A673 (cell line): ENCODE data around the gene GALNT14. TPM values are rescaled to one million over a fixed set of nuclear protein-coding genes. Genes with fewer than 3 reads are reported as not detected.

Source experiments
- BruUV-seq: library from RNA; stranded (reverse); fragments of 400-500 nt; replicated peaks from 2 replicates; lab custom pipeline; 2021; lab: Mats Ljungman, UMichigan
- CTCF ChIA-PET: fragments of 300-600 bp; sonication (Branson Sonifier 250); formaldehyde crosslinking; loops from one replicate; lab custom pipeline; 2022; ENCODE audit warnings: antibody characterized with exemption; lab: Charles Lee
- POLR2A ChIA-PET: fragments of 300-600 bp; sonication (Branson Sonifier 250); formaldehyde crosslinking; loops from one replicate; lab custom pipeline; 2022; ENCODE audit warnings: antibody characterized with exemption; ENCODE audit not compliant: low non-redundant PET; lab: Charles Lee
- DNase-seq: peaks from one replicate; pipeline ENCODE4 v3.0.0-alpha.2; 2015; ENCODE audit warnings: low spot score
- H3K27ac ChIP-seq: fragments of 200-600 bp; sonication (generic); 2 replicates; pipeline ENCODE4 v1.5.1; 2016; ENCODE audit warnings: mixed run types, low read depth, mild to moderate bottlenecking, mixed read lengths, antibody characterized with exemption, low read length; ENCODE audit not compliant: poor library complexity, severe bottlenecking
- H3K27me3 ChIP-seq: fragments of 200-600 bp; sonication (generic); replicated peaks from 2 replicates; pipeline ENCODE4 v1.6.1; 2017; ENCODE audit warnings: mixed run types, low read depth, mild to moderate bottlenecking, mixed read lengths, antibody characterized with exemption, low read length; ENCODE audit not compliant: insufficient read depth, poor library complexity
- H3K36me3 ChIP-seq: fragments of 200-600 bp; sonication (generic); 2 replicates; pipeline ENCODE4 v1.6.1; 2016; ENCODE audit warnings: mixed run types, mild to moderate bottlenecking, mixed read lengths, antibody characterized with exemption, low read length; ENCODE audit not compliant: insufficient read depth, poor library complexity, severe bottlenecking
- H3K4me1 ChIP-seq: fragments of 200-600 bp; sonication (generic); 2 replicates; pipeline ENCODE4 v1.6.1; 2017; ENCODE audit warnings: mixed run types, mild to moderate bottlenecking, mixed read lengths, antibody characterized with exemption, low read length; ENCODE audit not compliant: insufficient read depth, poor library complexity, severe bottlenecking
- H3K4me3 ChIP-seq: fragments of 200-600 bp; sonication (generic); 2 replicates; pipeline ENCODE4 v1.5.1; 2016; ENCODE audit warnings: low read depth, mixed run types, mild to moderate bottlenecking, mixed read lengths, low read length; ENCODE audit not compliant: poor library complexity, severe bottlenecking
- H3K9me3 ChIP-seq: fragments of 200-600 bp; sonication (generic); 2 replicates; pipeline ENCODE4 v1.6.1; 2016; ENCODE audit warnings: mixed run types, low read depth, mild to moderate bottlenecking, mixed read lengths, antibody characterized with exemption, low read length; ENCODE audit not compliant: poor library complexity, severe bottlenecking
- EZH2 ChIP-seq: fragments of 200-600 bp; sonication (generic); IDR thresholded peaks from 2 replicates; pipeline ENCODE4 v1.6.1; 2017; ENCODE audit warnings: borderline replicate concordance, low read depth, mild to moderate bottlenecking, mixed read lengths, antibody characterized with exemption, low read length; ENCODE audit not compliant: poor library complexity, severe bottlenecking
- intact Hi-C: fragments of 100-400 bp; cut with micrococcal nuclease; formaldehyde crosslinking; loops from one replicate; pipeline ENCODE4 v1.10.0; 2022; ENCODE audit not compliant: unreplicated experiment
- total RNA-seq: library from RNA; stranded (reverse); gene quantifications from 2 replicates; pipeline ENCODE4 v1.2.3, GENCODE V29; 2021
- TF ChIP-seq, protein P1 (sequence below): fragments of 300-800, 200-600 bp; sonication (generic); conservative IDR thresholded peaks from 2 replicates; pipeline ENCODE4 v1.5.1; 2017; ENCODE audit warnings: low read depth, mild to moderate bottlenecking, antibody characterized with exemption, low read length, moderate library complexity, mixed read lengths

GALNT14 gene
- total RNA-seq, 1 experiment from 2014 or later = 9.7 TPM

- DNase-seq = no peak
- no peaks in the 10 kb centered on the region for H3K27me3 ChIP-seq
- H3K9me3 ChIP-seq = no peaks in the 10 kb centered on the region
- no peak overlapping the region for H3K27ac ChIP-seq
- H3K4me1 ChIP-seq = no peaks in the 10 kb centered on the region
- CTCF ChIA-PET = no interaction called here
- H3K4me3 ChIP-seq = no peak overlapping the region
- POLR2A ChIA-PET = no interaction called here
- TF ChIP-seq, protein P1, sequence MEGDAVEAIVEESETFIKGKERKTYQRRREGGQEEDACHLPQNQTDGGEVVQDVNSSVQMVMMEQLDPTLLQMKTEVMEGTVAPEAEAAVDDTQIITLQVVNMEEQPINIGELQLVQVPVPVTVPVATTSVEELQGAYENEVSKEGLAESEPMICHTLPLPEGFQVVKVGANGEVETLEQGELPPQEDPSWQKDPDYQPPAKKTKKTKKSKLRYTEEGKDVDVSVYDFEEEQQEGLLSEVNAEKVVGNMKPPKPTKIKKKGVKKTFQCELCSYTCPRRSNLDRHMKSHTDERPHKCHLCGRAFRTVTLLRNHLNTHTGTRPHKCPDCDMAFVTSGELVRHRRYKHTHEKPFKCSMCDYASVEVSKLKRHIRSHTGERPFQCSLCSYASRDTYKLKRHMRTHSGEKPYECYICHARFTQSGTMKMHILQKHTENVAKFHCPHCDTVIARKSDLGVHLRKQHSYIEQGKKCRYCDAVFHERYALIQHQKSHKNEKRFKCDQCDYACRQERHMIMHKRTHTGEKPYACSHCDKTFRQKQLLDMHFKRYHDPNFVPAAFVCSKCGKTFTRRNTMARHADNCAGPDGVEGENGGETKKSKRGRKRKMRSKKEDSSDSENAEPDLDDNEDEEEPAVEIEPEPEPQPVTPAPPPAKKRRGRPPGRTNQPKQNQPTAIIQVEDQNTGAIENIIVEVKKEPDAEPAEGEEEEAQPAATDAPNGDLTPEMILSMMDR = no peak
- no peak for TF ChIP-seq EZH2
- intact Hi-C loops = no loop called here
- H3K36me3 ChIP-seq = no peaks in the 10 kb centered on the region
- BruUV-seq = no TSS peak
These were observed 156.7 kb downstream of the GALNT14 start for GRCh38 chr2:30981510-30981909.

- Histone ChIP-seq H3K4me3 (no peak overlapping the region), H3K4me1 (no peaks in the 10 kb centered on the region), H3K9me3 (no peaks in the 10 kb centered on the region), H3K27ac (no peak overlapping the region), H3K27me3 (no peaks in the 10 kb centered on the region), H3K36me3 (no peaks in the 10 kb centered on the region)
- ChIA-PET POLR2A (no interaction called here), CTCF (no interaction called here)
- no TSS peak for BruUV-seq
- intact Hi-C loops = no loop called here
- DNase-seq = no peak
- no peak for TF ChIP-seq EZH2
- TF ChIP-seq, protein P1 = no peak
These were observed 157.1 kb downstream of the GALNT14 start for GRCh38 chr2:30981096-30981495.

DNA sequence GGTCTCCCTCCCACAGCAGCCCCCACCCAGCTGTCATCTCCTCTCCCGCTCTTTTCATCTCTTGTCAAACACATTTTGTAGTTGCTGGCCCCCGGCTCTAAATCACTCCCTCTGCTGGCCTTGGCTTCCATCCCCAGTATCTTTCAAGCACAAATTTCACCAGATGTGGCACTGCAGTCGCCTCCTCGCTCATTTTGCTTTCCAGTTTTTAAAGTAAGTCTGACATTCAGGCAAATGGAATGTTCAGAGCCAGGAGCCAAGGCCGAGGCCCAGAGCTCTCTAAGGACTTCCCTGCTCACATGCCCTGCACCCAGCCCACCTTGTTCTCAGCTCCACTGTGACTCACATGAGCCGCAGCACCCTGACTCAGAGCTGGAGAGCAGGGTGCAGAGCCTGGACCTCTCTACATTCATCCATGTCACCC, 158.4 kb downstream of the GALNT14 start:
- ChIA-PET CTCF (no interaction called here), POLR2A (no interaction called here)
- Histone ChIP-seq H3K9me3 (no peaks in the 10 kb centered on the region), H3K4me3 (no peak overlapping the region), H3K27ac (no peak overlapping the region), H3K36me3 (no peaks in the 10 kb centered on the region), H3K4me1 (no peaks in the 10 kb centered on the region), H3K27me3 (no peaks in the 10 kb centered on the region)
- no peak for DNase-seq
- intact Hi-C loops = no loop called here
- no TSS peak for BruUV-seq
- TF ChIP-seq EZH2 = no peak
- TF ChIP-seq, protein P1 = 0 out of 2 replicates have a peak, but pooled peaks have one; percentile 28
